Breast epithelium (tissue), 3 donors: Measurements from ENCODE around the gene AP5S1.

Experiments
- POLR2A ChIP-seq: fragments of 450-650 bp; IDR thresholded peaks from one replicate; pipeline ENCODE4 v1.6.1; 2016; ENCODE audit warnings: antibody characterized with exemption, mild to moderate bottlenecking, moderate library complexity
- TF ChIP-seq, protein P1 (sequence below), 3 donors: fragments of 450-650 bp; IDR thresholded peaks; one replicate each; pipeline ENCODE4 v1.5.1; 2016 to 2017; ENCODE audit warnings: antibody characterized with exemption in 3 of 3, mild to moderate bottlenecking in 3 of 3, moderate library complexity in 3 of 3

DNA sequence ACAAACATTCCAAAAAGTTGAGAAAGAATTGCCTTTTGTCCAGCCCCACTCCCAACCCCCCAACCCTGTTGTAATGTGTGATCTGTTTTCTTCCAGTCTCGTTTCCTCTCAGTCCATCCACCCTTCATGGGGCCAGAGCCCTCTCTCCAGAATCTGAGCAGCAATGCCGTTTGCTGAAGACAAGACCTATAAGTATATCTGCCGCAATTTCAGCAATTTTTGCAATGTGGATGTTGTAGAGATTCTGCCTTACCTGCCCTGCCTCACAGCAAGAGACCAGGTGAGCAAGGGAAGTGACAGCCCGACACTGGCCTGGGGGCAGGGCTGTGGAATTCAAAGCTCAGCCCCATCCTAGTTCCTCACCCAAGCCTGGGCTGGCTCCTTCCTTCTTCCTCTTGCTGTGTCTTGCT, 34.1 kb downstream of the AP5S1 start:
- TF ChIP-seq, protein P1, sequence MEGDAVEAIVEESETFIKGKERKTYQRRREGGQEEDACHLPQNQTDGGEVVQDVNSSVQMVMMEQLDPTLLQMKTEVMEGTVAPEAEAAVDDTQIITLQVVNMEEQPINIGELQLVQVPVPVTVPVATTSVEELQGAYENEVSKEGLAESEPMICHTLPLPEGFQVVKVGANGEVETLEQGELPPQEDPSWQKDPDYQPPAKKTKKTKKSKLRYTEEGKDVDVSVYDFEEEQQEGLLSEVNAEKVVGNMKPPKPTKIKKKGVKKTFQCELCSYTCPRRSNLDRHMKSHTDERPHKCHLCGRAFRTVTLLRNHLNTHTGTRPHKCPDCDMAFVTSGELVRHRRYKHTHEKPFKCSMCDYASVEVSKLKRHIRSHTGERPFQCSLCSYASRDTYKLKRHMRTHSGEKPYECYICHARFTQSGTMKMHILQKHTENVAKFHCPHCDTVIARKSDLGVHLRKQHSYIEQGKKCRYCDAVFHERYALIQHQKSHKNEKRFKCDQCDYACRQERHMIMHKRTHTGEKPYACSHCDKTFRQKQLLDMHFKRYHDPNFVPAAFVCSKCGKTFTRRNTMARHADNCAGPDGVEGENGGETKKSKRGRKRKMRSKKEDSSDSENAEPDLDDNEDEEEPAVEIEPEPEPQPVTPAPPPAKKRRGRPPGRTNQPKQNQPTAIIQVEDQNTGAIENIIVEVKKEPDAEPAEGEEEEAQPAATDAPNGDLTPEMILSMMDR (IDR thresholded peaks at IDR 0.05) = no peak
- no peak for TF ChIP-seq POLR2A
